ENCODE measurements around the gene FAM187B. TPM values are rescaled to one million over a fixed set of nuclear protein-coding genes. Genes with fewer than 3 reads are reported as not detected.

Gene FAM187B
- total and polyA plus RNA-seq, 2 experiments from 2014 or later, result 0.23 TPM; not detected in 1

- no peaks in the 10 kb centered on the region; the same call in 1 of the 3 replicates for H3K4me1 Mint-ChIP-seq
- no peak overlapping the region for H3K4me3 ChIP-seq
- H3K27me3 Mint-ChIP-seq (ENCODE audit: insufficient read depth, low read depth, poor library complexity), result peaks cover 17% of the 10 kb centered on the region
- no peak overlapping the region for H3K27ac Mint-ChIP-seq
- H3K4me2 ChIP-seq, result no peak overlapping the region
- TF ChIP-seq REST (IDR thresholded peaks at IDR 0.05; ENCODE audit: unreplicated experiment) (no peak), ZNF114 (CRISPR knock-in tag; IDR thresholded peaks at IDR 0.05) (no peak), ETS1 (IDR thresholded peaks at IDR 0.05) (no peak), POLR2AphosphoS5 (IDR thresholded peaks at IDR 0.05; ENCODE audit: low read depth) (no peak), ZNF462 (CRISPR knock-in tag; IDR thresholded peaks at IDR 0.05) (no peak), STAT1 (IDR thresholded peaks at IDR 0.05; ENCODE audit: unreplicated experiment) (no peak), EZH2 (IDR thresholded peaks at IDR 0.05; ENCODE audit: low read depth, unreplicated experiment) (no peak), JUNB (IDR thresholded peaks at IDR 0.05; ENCODE audit: unreplicated experiment) (no peak), CREB1 (CRISPR knock-in tag; IDR thresholded peaks at IDR 0.05; ENCODE audit: low read depth) (no peak), EZH2phosphoT487 (IDR thresholded peaks at IDR 0.05; ENCODE audit: unreplicated experiment) (no peak)
- no peak overlapping the region for H2AFZ ChIP-seq
- ATAC-seq (no peak), DNase-seq (ENCODE audit: low spot score) (no peak)
- peaks cover 7% of the 10 kb centered on the region for H3K36me3 ChIP-seq (ENCODE audit: insufficient read depth)
- peaks cover 5% of the 10 kb centered on the region; the same call in 1 of the 2 replicates for H4K20me1 ChIP-seq (replicated peaks; ENCODE audit: insufficient read depth)
- H3K4me1 ChIP-seq (ENCODE audit: insufficient read depth), result peaks cover 7% of the 10 kb centered on the region; the same call in 1 of the 2 replicates
- H3K27ac ChIP-seq (ENCODE audit: low read depth), result no peak overlapping the region
- no peaks in the 10 kb centered on the region for H3K9me2 ChIP-seq (ENCODE audit: insufficient read depth)
- H3K4me3 Mint-ChIP-seq, result no peak overlapping the region
- H3K79me2 ChIP-seq (replicated peaks; ENCODE audit: insufficient read depth), result no peaks in the 10 kb centered on the region
- H3K36me3 Mint-ChIP-seq (ENCODE audit: low read depth), result peaks cover 63% of the 10 kb centered on the region
- H3K9me3 Mint-ChIP-seq, result no peaks in the 10 kb centered on the region; the same call in 2 of the 3 replicates
- H3K27me3 ChIP-seq (ENCODE audit: insufficient read depth), result no peaks in the 10 kb centered on the region
- 0 out of 2 replicates have a peak, but pooled peaks cover 2% of the 10 kb centered on the region for H3F3A ChIP-seq (replicated peaks; ENCODE audit: low read depth)
These were observed 45.2 kb upstream of the FAM187B start for GRCh38 chr19:35273686-35274259.
